HCT116 (cell line): ENCODE data around the gene THRB.

Experiments used
- CEBPB ChIP-seq: IDR thresholded peaks from 2 replicates; pipeline ENCODE4 v1.6.1; 2012; ENCODE audit warnings: low read depth
- CTCF ChIP-seq, 3 experiments: fragments of 200-600 bp in 1 of 3; sonication (generic) in 1 of 3; IDR thresholded peaks in 2 of 3; conservative IDR thresholded peaks in 1 of 3; 2 replicates each; pipeline ENCODE4 v1.5.1; 2012 to 2017; ENCODE audit warnings: low read depth in 2 of 3, low read length in 2 of 3, antibody characterized with exemption in 1 of 3, borderline replicate concordance in 1 of 3, control low read depth in 1 of 3, mild to moderate bottlenecking in 1 of 3, mixed read lengths in 1 of 3, mixed run types in 1 of 3, moderate library complexity in 1 of 3; ENCODE audit not compliant: insufficient read depth in 1 of 3
- POLR2A ChIP-seq: IDR thresholded peaks from 2 replicates; pipeline ENCODE4 v1.7.0; 2011; ENCODE audit warnings: borderline replicate concordance; ENCODE audit not compliant: insufficient read depth, insufficient read length; ENCODE audit errors: extremely low read depth
- POLR2AphosphoS5 ChIP-seq: IDR thresholded peaks from 2 replicates; pipeline ENCODE4 v1.6.1; 2011; ENCODE audit warnings: mild to moderate bottlenecking, low read depth, low read length, moderate library complexity
- RAD21 ChIP-seq: IDR thresholded peaks from 2 replicates; pipeline ENCODE4 v1.6.1; 2012; ENCODE audit warnings: low read depth, mild to moderate bottlenecking
- SIN3A ChIP-seq: IDR thresholded peaks from 2 replicates; pipeline ENCODE4 v1.6.1; 2012; ENCODE audit warnings: low read depth

GRCh38 chr3:24419067-24419791, 75.4 kb downstream of the THRB start:
- TF ChIP-seq CTCF (IDR thresholded peaks at IDR 0.05 in 2 of 3, conservative IDR thresholded peaks at IDR 0.05 in 1 of 3; ENCODE audit: borderline replicate concordance in 1 of 3, insufficient read depth in 1 of 3, low read depth in 2 of 3, low read length in 2 of 3) (no peak), CEBPB (no peak), POLR2A (no peak), POLR2AphosphoS5 (no peak), RAD21 (no peak), SIN3A (no peak)
